ENCODE data around the gene HLF. TPM values are rescaled to one million over a fixed set of nuclear protein-coding genes. Genes with fewer than 3 reads are reported as not detected.

Gene HLF
- polyA plus RNA-seq (2013, experiment 1 of 2) = 0.10 TPM
- 0.11 TPM for polyA plus RNA-seq (2013, experiment 2 of 2)

GRCh38 chr17:55264645-55265298, at the start of gene HLF:
Gene HLF (plus strand): TSS chr17:55264960. CDS start chr17:55265485, 525 bp downstream.
- Histone ChIP-seq H3K9me3 (replicated peaks in 1 of 2; ENCODE audit: control insufficient read depth in 2 of 2, insufficient read depth in 1 of 2, low read depth in 1 of 2, low read length in 2 of 2) (peaks cover 0 to 6% of the 10 kb centered on the region in 2 donors), H2BK12ac (ENCODE audit: low read length) (no peak within 1 kb of the TSS), H3K4me1 (ENCODE audit: control insufficient read depth in 2 of 2, insufficient read depth in 1 of 2, low read depth in 1 of 2, low read length in 2 of 2) (peaks cover 6 to 11% of the 10 kb centered on the region in 2 donors), H3K23ac (ENCODE audit: low read depth, low read length, poor library complexity) (no peak within 1 kb of the TSS), H4K91ac (ENCODE audit: low read depth, low read length, poor library complexity) (no peak within 1 kb of the TSS), H2AFZ (ENCODE audit: low read length) (peak within 1 kb of the TSS; percentile 87), H2AK5ac (ENCODE audit: low read depth, low read length) (no peak within 1 kb of the TSS), H3K4me2 (ENCODE audit: insufficient read depth, low read length, poor library complexity, severe bottlenecking) (peak within 1 kb of the TSS; percentile 99), H2BK5ac (ENCODE audit: low read length) (no peak within 1 kb of the TSS), H3K18ac (ENCODE audit: low read length) (peak within 1 kb of the TSS; percentile 72), H3K9ac (ENCODE audit: low read depth, low read length, poor library complexity) (peak within 1 kb of the TSS; percentile 3), H3K27ac (replicated peaks; ENCODE audit: low read length) (no peak within 1 kb of the TSS), H3K14ac (ENCODE audit: low read length) (no peak within 1 kb of the TSS), H3K27me3 (ENCODE audit: control insufficient read depth in 3 of 3, insufficient read depth in 3 of 3, low read depth in 1 of 3, low read length in 3 of 3) (peaks cover 6 to 83% (median 40%) of the 10 kb centered on the region in 3 experiments), H3K4ac (ENCODE audit: low read length) (no peak within 1 kb of the TSS), H3K79me1 (ENCODE audit: low read depth, low read length) (no peaks in the 10 kb centered on the region), H2BK120ac (ENCODE audit: low read depth, low read length) (no peak within 1 kb of the TSS), H4K8ac (ENCODE audit: low read depth, low read length) (no peak within 1 kb of the TSS), H3K36me3 (replicated peaks in 1 of 2; ENCODE audit: control insufficient read depth in 2 of 2, insufficient read depth in 2 of 2, low read length in 2 of 2) (no peaks in the 10 kb centered on the region), H2BK15ac (ENCODE audit: low read length) (peak within 1 kb of the TSS; percentile 26), H3K4me3 (ENCODE audit: low read length in 2 of 2) (peak within 1 kb of the TSS; percentile 42 to 72)
- WGBS, 2 donors (ENCODE audit: extremely low coverage in 2 of 2, insufficient read length in 2 of 2, insufficient replicate concordance in 1 of 2) = no CpG with 5 or more reads among the region's 64 CpGs
- peak; percentile 74 for DNase-seq (ENCODE audit: low spot score)

GRCh38 chr17:55215711-55216110, 49.0 kb upstream of the HLF start:
- no peak for DNase-seq (ENCODE audit: low spot score)
- H2BK15ac ChIP-seq (ENCODE audit: low read length) = no peak overlapping the region
- H2BK120ac ChIP-seq (ENCODE audit: low read depth, low read length) = no peak overlapping the region
- no peak overlapping the region for H2BK5ac ChIP-seq (ENCODE audit: low read length)
- no peak overlapping the region for H3K27ac ChIP-seq (replicated peaks; ENCODE audit: low read length)
- H3K14ac ChIP-seq (ENCODE audit: low read length) = no peak overlapping the region
- H3K4me2 ChIP-seq (ENCODE audit: insufficient read depth, low read length, poor library complexity, severe bottlenecking) = no peak overlapping the region
- peaks cover 2% of the 10 kb centered on the region for H3K79me1 ChIP-seq (ENCODE audit: low read depth, low read length)
- H3K23ac ChIP-seq (ENCODE audit: low read depth, low read length, poor library complexity) = no peak overlapping the region
- no CpG with 5 or more reads among the region's 3 CpGs for WGBS, 2 donors (ENCODE audit: extremely low coverage in 2 of 2, insufficient read length in 2 of 2, insufficient replicate concordance in 1 of 2)
- no peak overlapping the region for H4K8ac ChIP-seq (ENCODE audit: low read depth, low read length)
- no peaks in the 10 kb centered on the region for H3K4me1 ChIP-seq (ENCODE audit: control insufficient read depth in 2 of 2, insufficient read depth in 1 of 2, low read depth in 1 of 2, low read length in 2 of 2)
- H2BK12ac ChIP-seq (ENCODE audit: low read length) = no peak overlapping the region
- H3K4ac ChIP-seq (ENCODE audit: low read length) = no peak overlapping the region
- no peak overlapping the region for H3K4me3 ChIP-seq (ENCODE audit: low read length in 2 of 2)
- peaks cover 0 to 6% of the 10 kb centered on the region in 2 donors for H3K9me3 ChIP-seq (replicated peaks in 1 of 2; ENCODE audit: control insufficient read depth in 2 of 2, insufficient read depth in 1 of 2, low read depth in 1 of 2, low read length in 2 of 2)
- no peak overlapping the region for H2AFZ ChIP-seq (ENCODE audit: low read length)
- H3K9ac ChIP-seq (ENCODE audit: low read depth, low read length, poor library complexity) = no peak overlapping the region
- no peak overlapping the region for H4K91ac ChIP-seq (ENCODE audit: low read depth, low read length, poor library complexity)
- no peaks in the 10 kb centered on the region for H3K27me3 ChIP-seq (ENCODE audit: control insufficient read depth in 3 of 3, insufficient read depth in 3 of 3, low read depth in 1 of 3, low read length in 3 of 3)
- peak overlapping the region; percentile 51 for H2AK5ac ChIP-seq (ENCODE audit: low read depth, low read length)
- H3K18ac ChIP-seq (ENCODE audit: low read length) = no peak overlapping the region
- H3K36me3 ChIP-seq (replicated peaks in 1 of 2; ENCODE audit: control insufficient read depth in 2 of 2, insufficient read depth in 2 of 2, low read length in 2 of 2) = no peaks in the 10 kb centered on the region

- H3K27ac ChIP-seq (replicated peaks; ENCODE audit: low read length) = no peak overlapping the region
- no peak overlapping the region for H3K9ac ChIP-seq (ENCODE audit: low read depth, low read length, poor library complexity)
- no peak overlapping the region for H3K23ac ChIP-seq (ENCODE audit: low read depth, low read length, poor library complexity)
- H3K27me3 ChIP-seq (ENCODE audit: control insufficient read depth in 3 of 3, insufficient read depth in 3 of 3, low read depth in 1 of 3, low read length in 3 of 3) = no peaks in the 10 kb centered on the region
- H3K4me2 ChIP-seq (ENCODE audit: insufficient read depth, low read length, poor library complexity, severe bottlenecking) = no peak overlapping the region
- H4K8ac ChIP-seq (ENCODE audit: low read depth, low read length) = no peak overlapping the region
- no peak for DNase-seq (ENCODE audit: low spot score)
- H3K4me3 ChIP-seq (ENCODE audit: low read length in 2 of 2) = no peak overlapping the region
- H3K4ac ChIP-seq (ENCODE audit: low read length) = no peak overlapping the region
- H3K79me1 ChIP-seq (ENCODE audit: low read depth, low read length) = peaks cover 2% of the 10 kb centered on the region
- H2BK12ac ChIP-seq (ENCODE audit: low read length) = no peak overlapping the region
- no peak overlapping the region for H2BK5ac ChIP-seq (ENCODE audit: low read length)
- no peak overlapping the region for H3K18ac ChIP-seq (ENCODE audit: low read length)
- H3K14ac ChIP-seq (ENCODE audit: low read length) = no peak overlapping the region
- no peaks in the 10 kb centered on the region for H3K4me1 ChIP-seq (ENCODE audit: control insufficient read depth in 2 of 2, insufficient read depth in 1 of 2, low read depth in 1 of 2, low read length in 2 of 2)
- no peak overlapping the region for H2AK5ac ChIP-seq (ENCODE audit: low read depth, low read length)
- no peak overlapping the region for H2BK120ac ChIP-seq (ENCODE audit: low read depth, low read length)
- no peak overlapping the region for H2AFZ ChIP-seq (ENCODE audit: low read length)
- no CpG with 5 or more reads among the region's 3 CpGs for WGBS, 2 donors (ENCODE audit: extremely low coverage in 2 of 2, insufficient read length in 2 of 2, insufficient replicate concordance in 1 of 2)
- H2BK15ac ChIP-seq (ENCODE audit: low read length) = no peak overlapping the region
- H3K36me3 ChIP-seq (replicated peaks in 1 of 2; ENCODE audit: control insufficient read depth in 2 of 2, insufficient read depth in 2 of 2, low read length in 2 of 2) = no peaks in the 10 kb centered on the region
- peaks cover 0 to 6% of the 10 kb centered on the region in 2 donors for H3K9me3 ChIP-seq (replicated peaks in 1 of 2; ENCODE audit: control insufficient read depth in 2 of 2, insufficient read depth in 1 of 2, low read depth in 1 of 2, low read length in 2 of 2)
- H4K91ac ChIP-seq (ENCODE audit: low read depth, low read length, poor library complexity) = no peak overlapping the region
Observed at GRCh38 chr17:55216888-55217287, 47.9 kb upstream of the HLF start.

- H2AFZ ChIP-seq (ENCODE audit: low read length) = no peak overlapping the region
Observed at GRCh38 chr17:55219459-55219858, 45.3 kb upstream of the HLF start.

More at GRCh38 chr17:55219459-55219858, 45.3 kb upstream of the HLF start:
- H3K36me3 ChIP-seq (replicated peaks in 1 of 2; ENCODE audit: control insufficient read depth in 2 of 2, insufficient read depth in 2 of 2, low read length in 2 of 2) = no peaks in the 10 kb centered on the region
- no peak overlapping the region for H3K23ac ChIP-seq (ENCODE audit: low read depth, low read length, poor library complexity)
- H3K9me3 ChIP-seq (replicated peaks in 1 of 2; ENCODE audit: control insufficient read depth in 2 of 2, insufficient read depth in 1 of 2, low read depth in 1 of 2, low read length in 2 of 2) = peaks cover 0 to 6% of the 10 kb centered on the region in 2 donors
- DNase-seq (ENCODE audit: low spot score) = no peak
- no CpG with 5 or more reads among the region's 1 CpG for WGBS, 2 donors (ENCODE audit: extremely low coverage in 2 of 2, insufficient read length in 2 of 2, insufficient replicate concordance in 1 of 2)
- no peak overlapping the region for H4K91ac ChIP-seq (ENCODE audit: low read depth, low read length, poor library complexity)
- no peak overlapping the region for H3K27ac ChIP-seq (replicated peaks; ENCODE audit: low read length)
- H2AK5ac ChIP-seq (ENCODE audit: low read depth, low read length) = no peak overlapping the region
- H3K27me3 ChIP-seq (ENCODE audit: control insufficient read depth in 3 of 3, insufficient read depth in 3 of 3, low read depth in 1 of 3, low read length in 3 of 3) = no peaks in the 10 kb centered on the region
- no peak overlapping the region for H3K9ac ChIP-seq (ENCODE audit: low read depth, low read length, poor library complexity)
- H2BK12ac ChIP-seq (ENCODE audit: low read length) = no peak overlapping the region
- no peak overlapping the region for H3K18ac ChIP-seq (ENCODE audit: low read length)
- no peak overlapping the region for H3K14ac ChIP-seq (ENCODE audit: low read length)
- H3K4me1 ChIP-seq (ENCODE audit: control insufficient read depth in 2 of 2, insufficient read depth in 1 of 2, low read depth in 1 of 2, low read length in 2 of 2) = no peaks in the 10 kb centered on the region
- no peak overlapping the region for H2BK120ac ChIP-seq (ENCODE audit: low read depth, low read length)
- no peak overlapping the region for H2BK5ac ChIP-seq (ENCODE audit: low read length)
- peaks cover 2% of the 10 kb centered on the region for H3K79me1 ChIP-seq (ENCODE audit: low read depth, low read length)
- H3K4me2 ChIP-seq (ENCODE audit: insufficient read depth, low read length, poor library complexity, severe bottlenecking) = no peak overlapping the region
- no peak overlapping the region for H4K8ac ChIP-seq (ENCODE audit: low read depth, low read length)
- no peak overlapping the region for H3K4ac ChIP-seq (ENCODE audit: low read length)
- H2BK15ac ChIP-seq (ENCODE audit: low read length) = no peak overlapping the region
- no peak overlapping the region for H3K4me3 ChIP-seq (ENCODE audit: low read length in 2 of 2)

Measured in neuronal stem cell (in vitro differentiated cells).